Heart right ventricle (tissue), 16 donors: Measurements from ENCODE around the gene MADD. TPM values are rescaled to one million over a fixed set of nuclear protein-coding genes. Genes with fewer than 3 reads are reported as not detected.

Source experiments
- ATAC-seq, 8 donors: fragments of 200-7000 bp; cut with Tn5 transposase; one replicate each; pipeline ENCODE4 v1.9.1; 2020; ENCODE audit warnings: mild to moderate bottlenecking in 8 of 8, moderate library complexity in 8 of 8, moderate number of reproducible peaks in 1 of 8
- DNase-seq, 2 donors: peaks; one replicate each; pipeline ENCODE4 v3.0.0-alpha.2; 2020
- H3K27ac ChIP-seq, 10 donors: fragments of 200-600 bp; sonication (generic) in 2 of 10; one replicate each; pipeline versions ENCODE4 v1.5.0 to v1.8.0; 2020 to 2022; ENCODE audit warnings: mild to moderate bottlenecking in 3 of 10
- H3K27me3 ChIP-seq, 7 donors: fragments of 200-600 bp; one replicate each; pipeline ENCODE4 v1.8.0; 2021 to 2022; ENCODE audit warnings: mild to moderate bottlenecking in 2 of 7
- H3K36me3 ChIP-seq, 9 donors: fragments of 200-600 bp; sonication (generic) in 1 of 9; one replicate each; pipeline versions ENCODE4 v1.5.0 to v1.8.0; 2020 to 2022; ENCODE audit warnings: mild to moderate bottlenecking in 2 of 9
- H3K4me1 ChIP-seq, 9 donors: fragments of 200-600 bp; sonication (generic) in 1 of 9; one replicate each; pipeline versions ENCODE4 v1.5.0 to v1.8.0; 2020 to 2022; ENCODE audit warnings: mild to moderate bottlenecking in 4 of 9
- H3K4me3 ChIP-seq, 10 donors: fragments of 200-600 bp; sonication (generic) in 2 of 10; one replicate each; pipeline versions ENCODE4 v1.5.0 to v1.8.0; 2020 to 2022; ENCODE audit warnings: mild to moderate bottlenecking in 7 of 10, moderate library complexity in 2 of 10
- H3K9me3 ChIP-seq, 11 donors: fragments of 200-600 bp in 10 of 11; sonication (generic) in 2 of 11; one replicate each; pipeline versions ENCODE4 v1.5.0 to v1.8.0; 2013 to 2022; ENCODE audit warnings: mild to moderate bottlenecking in 2 of 11, control low read depth in 1 of 11, moderate library complexity in 1 of 11
- WGBS, 2 donors: extraction: QIAGEN DNeasy Blood & Tissue Kit; methylation state at CpG; one replicate each; pipeline ENCODE4 v1.1.7; 2013; ENCODE audit warnings: inconsistent platforms in 1 of 2; 5-methylcytosine and 5-hydroxymethylcytosine counted together
- intact Hi-C, 10 donors: fragments of 100-400 bp; cut with DNase I; formaldehyde crosslinking; loops; one replicate each; pipeline versions ENCODE4 v1.11.1 to v1.14.2; 2022
- polyA plus RNA-seq, 2 donors: library from polyadenylated mRNA; stranded (reverse); fragments of 200-250 nt; gene quantifications; one replicate each; pipeline ENCODE4 v1.2.3, GENCODE V29; 2013
- total RNA-seq, 10 donors: library from RNA; stranded (reverse); fragmentation: NEBNext Ultra II Directional in 3 of 10; extraction: Animal tissue kit (Norgen Biotek cat#: 25700) in 3 of 10; gene quantifications; one replicate each; pipeline versions ENCODE4 v1.2.1 to v1.2.4, GENCODE V29; 2021 to 2023
- TF ChIP-seq, protein P1 (sequence below), 9 donors: fragments of 200-600 bp; sonication (generic) in 2 of 9; IDR thresholded peaks; one replicate each; pipeline versions ENCODE4 v1.5.0 to v1.8.0; 2021 to 2022; ENCODE audit warnings: antibody characterized with exemption in 9 of 9, mild to moderate bottlenecking in 5 of 9, moderate library complexity in 1 of 9
- donor health status: Arrhythmogenic right ventricular cardiomyopathy.
- donor health status: ischemic (EF 13 %, LVEDD 7.1; RV severe dilation, severe dysfunction).
- donor health status: healthy with polysubstance abuse.
- donor health status: DM: no; HTN: yes; CAD: no.
- donor health status: DM: no; HTN: no; CAD: no.
- donor health status: ischemic (EF 25% LVEDD 6.9; RV normal size, moderate dysfunction).
- donor health status: ischemic (EF 25% LVEDD 5.7; RV mildly dilated, moderate dysfunction).
- donor health status: healthy.
- donor health status: DM: yes; HTN: yes; CAD: no.
- donor health status: Ischemic cardiomyopathy.
- donor health status: ischemic (EF 35%, LVEDD 5.7; RV mildly dilated, moderate dysfunction).
- donor health status: nonischemic (EF 11% LVEDD 7.7; RV severe dilation, severe dysfunction).
- donor health status: DM: yes; HTN: yes; CAD: no.
- donor health status: PGD.
- donor health status: ischemic (EF 29% LVEDD 5.4; RV normal size, mild dysfunction).
- donor health status: nonischemic (EF 23%, LVEDD 6.1; RV moderate dilation, normal function).

Gene MADD
- total and polyA plus RNA-seq, 12 donors = 23.8 to 54.8 (median 35.4) TPM

DNA sequence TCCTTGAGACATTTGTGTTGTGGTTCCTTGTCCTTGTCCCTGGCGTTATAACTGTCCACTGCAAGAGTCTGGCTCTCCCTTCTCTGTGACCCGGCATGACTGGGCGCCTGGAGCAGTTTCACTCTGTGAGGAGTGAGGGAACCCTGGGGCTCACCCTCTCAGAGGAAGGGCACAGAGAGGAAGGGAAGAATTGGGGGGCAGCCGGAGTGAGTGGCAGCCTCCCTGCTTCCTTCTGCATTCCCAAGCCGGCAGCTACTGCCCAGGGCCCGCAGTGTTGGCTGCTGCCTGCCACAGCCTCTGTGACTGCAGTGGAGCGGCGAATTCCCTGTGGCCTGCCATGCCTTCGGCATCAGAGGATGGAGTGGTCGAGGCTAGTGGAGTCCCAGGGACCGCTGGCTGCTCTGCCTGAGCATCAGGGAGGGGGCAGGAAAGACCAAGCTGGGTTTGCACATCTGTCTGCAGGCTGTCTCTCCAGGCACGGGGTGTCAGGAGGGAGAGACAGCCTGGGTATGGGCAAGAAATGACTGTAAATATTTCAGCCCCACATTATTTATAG is 59.6 kb downstream of the MADD start:
- no peak for DNase-seq
- ATAC-seq = peak in 5 of 8 donors; percentile 1 to 4 (median 3)
- Histone ChIP-seq H3K4me3 (no peak overlapping the region), H3K9me3 (no peaks in the 10 kb centered on the region), H3K27me3 (no peaks in the 10 kb centered on the region), H3K36me3 (peaks cover 0 to 85% (median 0%) of the 10 kb centered on the region in 9 donors), H3K4me1 (peaks cover 18 to 73% (median 53%) of the 10 kb centered on the region in 9 donors), H3K27ac (peak overlapping the region; percentile 23 to 84 (median 78))
- intact Hi-C loops = no loop called here
- 38% methylated on average over 12 of the region's 12 CpGs for WGBS, 2 donors
- TF ChIP-seq, protein P1, sequence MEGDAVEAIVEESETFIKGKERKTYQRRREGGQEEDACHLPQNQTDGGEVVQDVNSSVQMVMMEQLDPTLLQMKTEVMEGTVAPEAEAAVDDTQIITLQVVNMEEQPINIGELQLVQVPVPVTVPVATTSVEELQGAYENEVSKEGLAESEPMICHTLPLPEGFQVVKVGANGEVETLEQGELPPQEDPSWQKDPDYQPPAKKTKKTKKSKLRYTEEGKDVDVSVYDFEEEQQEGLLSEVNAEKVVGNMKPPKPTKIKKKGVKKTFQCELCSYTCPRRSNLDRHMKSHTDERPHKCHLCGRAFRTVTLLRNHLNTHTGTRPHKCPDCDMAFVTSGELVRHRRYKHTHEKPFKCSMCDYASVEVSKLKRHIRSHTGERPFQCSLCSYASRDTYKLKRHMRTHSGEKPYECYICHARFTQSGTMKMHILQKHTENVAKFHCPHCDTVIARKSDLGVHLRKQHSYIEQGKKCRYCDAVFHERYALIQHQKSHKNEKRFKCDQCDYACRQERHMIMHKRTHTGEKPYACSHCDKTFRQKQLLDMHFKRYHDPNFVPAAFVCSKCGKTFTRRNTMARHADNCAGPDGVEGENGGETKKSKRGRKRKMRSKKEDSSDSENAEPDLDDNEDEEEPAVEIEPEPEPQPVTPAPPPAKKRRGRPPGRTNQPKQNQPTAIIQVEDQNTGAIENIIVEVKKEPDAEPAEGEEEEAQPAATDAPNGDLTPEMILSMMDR (IDR thresholded peaks at IDR 0.05) = no peak

DNA sequence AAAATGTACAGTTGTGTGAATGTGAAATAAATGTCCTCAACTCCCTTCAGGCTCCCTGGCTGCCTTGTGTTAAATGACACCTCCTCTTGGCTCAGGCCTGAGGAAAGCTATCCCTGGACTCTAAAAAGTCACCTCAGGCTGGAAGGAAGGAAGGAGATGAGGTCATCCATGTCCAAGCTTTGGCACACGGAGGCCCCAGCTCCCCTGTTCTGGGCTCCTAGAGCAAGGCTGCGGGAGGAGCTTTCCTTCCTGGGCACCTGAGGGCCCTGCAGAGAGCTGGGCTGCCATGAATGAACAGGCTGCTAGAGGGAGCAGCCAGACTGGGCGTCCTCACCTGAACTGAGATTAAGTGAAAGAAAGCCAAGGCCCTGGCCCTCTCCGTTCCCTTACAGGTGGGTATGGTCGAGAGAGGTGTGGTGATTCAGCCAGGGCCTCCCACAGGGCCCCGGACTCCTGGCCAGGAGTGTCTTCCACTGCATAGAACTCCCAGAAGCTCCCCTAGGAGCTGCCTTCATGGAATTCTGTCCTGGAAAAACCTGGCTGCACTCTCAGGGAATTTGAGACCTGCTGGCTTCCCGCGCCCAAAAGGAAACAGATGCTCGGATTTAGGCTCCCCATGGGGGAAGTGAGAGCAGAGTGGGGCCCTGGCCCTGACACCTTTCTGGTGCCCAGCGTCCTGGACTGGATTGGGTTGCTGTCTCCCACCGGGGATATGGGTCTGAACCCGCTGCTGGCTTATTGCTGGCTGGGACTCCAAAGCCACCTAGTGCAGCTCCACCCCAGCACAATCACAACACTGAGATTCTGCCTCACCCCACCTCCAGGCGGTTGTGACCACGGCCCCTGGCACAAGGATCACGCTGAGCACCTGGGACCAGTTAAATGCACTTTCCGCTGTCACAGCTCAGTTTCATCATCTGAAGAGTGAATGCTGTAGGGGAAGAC is 60.3 kb downstream of the MADD start:
- DNase-seq (peak; percentile 35 to 55), ATAC-seq (peak; percentile 12 to 58 (median 34))
- intact Hi-C loops = no loop called here
- H3K4me1 ChIP-seq = peaks cover 18 to 80% (median 53%) of the 10 kb centered on the region in 9 donors
- TF ChIP-seq, protein P1 (IDR thresholded peaks at IDR 0.05) = peak in 2 of 9 donors; percentile 21 to 31
- no peak overlapping the region for H3K4me3 ChIP-seq
- H3K27ac ChIP-seq = peak overlapping the region; percentile 23 to 84 (median 78)
- 33 to 41% methylated on average over 16 of the region's 16 CpGs for WGBS, 2 donors
- H3K36me3 ChIP-seq = peaks cover 0 to 93% (median 0%) of the 10 kb centered on the region in 9 donors
- H3K27me3 ChIP-seq = no peaks in the 10 kb centered on the region
- H3K9me3 ChIP-seq = no peaks in the 10 kb centered on the region

DNA sequence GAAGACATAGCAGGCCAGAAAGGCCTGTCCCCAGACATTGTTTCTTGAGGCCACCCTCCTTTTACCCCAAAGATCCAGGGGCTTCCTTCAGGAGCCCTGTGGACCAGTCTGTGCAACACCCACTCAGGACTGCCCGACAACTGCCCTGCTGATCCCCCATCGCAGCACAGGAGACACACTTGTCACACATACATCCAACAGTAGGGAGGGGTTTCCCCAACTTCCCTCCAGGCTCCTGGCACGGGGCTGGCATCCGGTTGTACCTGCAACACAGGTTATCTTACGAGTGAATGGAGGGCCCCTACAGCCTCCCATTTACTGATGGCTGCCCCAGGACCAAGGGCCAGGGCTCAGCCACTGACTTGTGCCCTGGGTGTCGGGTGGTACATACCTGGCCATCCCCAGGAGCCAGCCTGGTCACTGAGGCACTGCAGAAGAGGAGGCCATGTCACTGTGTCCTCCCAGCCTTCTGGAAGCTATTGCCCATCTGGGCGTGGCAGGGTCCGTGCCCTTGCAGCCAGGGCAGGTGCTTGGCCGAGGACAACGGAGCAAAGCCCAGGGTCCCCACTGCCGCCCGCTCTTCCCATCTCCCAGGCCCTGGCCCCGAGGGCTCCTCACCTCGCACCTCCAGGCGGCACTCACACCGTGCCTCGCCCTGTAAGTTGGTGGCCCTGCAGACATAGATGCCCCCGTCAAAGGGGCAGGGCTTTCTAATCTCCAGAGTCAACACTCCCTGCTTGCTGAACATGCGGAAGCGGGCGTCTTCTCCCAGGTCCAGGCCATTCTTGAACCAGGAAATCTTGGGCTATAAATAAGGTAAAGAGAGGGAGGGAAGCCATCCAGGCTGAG is 61.7 kb downstream of the MADD start:
- H3K9me3 ChIP-seq = no peaks in the 10 kb centered on the region
- peak overlapping the region in 8 of 10 donors; percentile 10 to 84 (median 70) for H3K27ac ChIP-seq
- TF ChIP-seq, protein P1 (IDR thresholded peaks at IDR 0.05) = no peak
- no peak overlapping the region for H3K4me3 ChIP-seq
- no peaks in the 10 kb centered on the region for H3K27me3 ChIP-seq
- 44 to 52% methylated on average over 21 of the region's 21 CpGs for WGBS, 2 donors
- peaks cover 0 to 100% (median 3%) of the 10 kb centered on the region in 9 donors for H3K36me3 ChIP-seq
- H3K4me1 ChIP-seq = peaks cover 18 to 89% (median 53%) of the 10 kb centered on the region in 9 donors
- DNase-seq (no peak), ATAC-seq (no peak)
- intact Hi-C loops = no loop called here

DNA sequence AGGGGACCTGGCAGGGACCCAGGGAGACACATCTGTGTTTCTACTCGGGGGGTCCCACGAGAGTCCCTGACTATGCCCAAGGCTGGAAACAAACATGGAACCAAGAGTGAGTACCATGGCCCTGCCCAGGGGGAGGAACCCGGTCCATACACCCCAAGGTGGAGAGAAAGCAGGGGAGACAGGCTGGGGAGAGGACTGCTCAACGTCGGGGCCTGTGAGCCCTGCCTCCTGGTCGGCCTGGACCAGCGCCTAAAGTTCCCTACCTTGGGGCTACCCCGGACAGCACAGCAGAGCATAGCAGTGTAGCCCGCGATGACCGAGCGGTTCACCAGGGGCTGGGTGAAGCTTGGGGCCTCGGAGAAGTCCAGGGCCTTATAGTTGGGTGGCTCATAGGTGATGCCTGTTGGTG is 62.4 kb downstream of the MADD start:
- ATAC-seq (peak in 1 of 8 donors; percentile 1), DNase-seq (no peak)
- no peak overlapping the region for H3K4me3 ChIP-seq
- no peaks in the 10 kb centered on the region for H3K9me3 ChIP-seq
- TF ChIP-seq, protein P1 (IDR thresholded peaks at IDR 0.05) = no peak
- H3K4me1 ChIP-seq = peaks cover 18 to 95% (median 53%) of the 10 kb centered on the region in 9 donors
- WGBS, 2 donors = 44 to 59% methylated on average over 13 of the region's 13 CpGs
- peaks cover 0 to 100% (median 8%) of the 10 kb centered on the region in 9 donors for H3K36me3 ChIP-seq
- intact Hi-C loops = no loop called here
- peak overlapping the region in 8 of 10 donors; percentile 10 to 84 (median 52) for H3K27ac ChIP-seq
- no peaks in the 10 kb centered on the region for H3K27me3 ChIP-seq
